Lower leg skin (tissue), 4 donors: ENCODE data around the gene LHFPL4. TPM values are rescaled to one million over a fixed set of nuclear protein-coding genes. Genes with fewer than 3 reads are reported as not detected.

Experiments used
- DNase-seq, 2 donors: peaks; one replicate each; pipeline ENCODE4 v3.0.0-alpha.2; 2019; ENCODE audit warnings: low spot score in 2 of 2
- H3K4me3 ChIP-seq: fragments of 200-600 bp; sonication (generic); 2 replicates; pipeline ENCODE4 v1.5.1; 2017; ENCODE audit warnings: mild to moderate bottlenecking, low read depth; ENCODE audit not compliant: poor library complexity, severe bottlenecking
- CTCF ChIP-seq, 3 donors: fragments of 450-650 bp; IDR thresholded peaks; one replicate each; pipeline ENCODE4 v1.5.1; 2016; ENCODE audit warnings: antibody characterized with exemption in 3 of 3, mild to moderate bottlenecking in 3 of 3, moderate library complexity in 2 of 3
- POLR2A ChIP-seq, 2 donors: fragments of 450-650 bp; IDR thresholded peaks; one replicate each; pipeline ENCODE4 v1.6.1; 2016 to 2017; ENCODE audit warnings: antibody characterized with exemption in 2 of 2, mild to moderate bottlenecking in 1 of 2, moderate library complexity in 1 of 2
- WGBS, 2 donors: methylation state at CpG; one replicate each; pipeline ENCODE4 v1.1.5; 2018; 5-methylcytosine and 5-hydroxymethylcytosine counted together
- intact Hi-C: fragments of 100-400 bp; cut with DNase I; formaldehyde crosslinking; loops from one replicate; pipeline ENCODE4 v1.15.0; 2023; ENCODE audit warnings: low total_unique reads
- total RNA-seq, 4 donors: library from RNA; depleted of rRNA; stranded (reverse); fragments of >200 nt; gene quantifications; one replicate each; pipeline ENCODE4 v1.1.0, GENCODE V29; 2016

The LHFPL4 gene
- total RNA-seq, 4 donors from 2014 or later: 0.05 to 0.16 TPM; not detected in 2

- 53 to 60% methylated on average over 13 to 14 of the region's 14 CpGs for WGBS, 2 donors
- no peak overlapping the region for H3K4me3 ChIP-seq
- DNase-seq: peak in 1 of 2 donors; percentile 70
- intact Hi-C loops: no loop called here
- TF ChIP-seq CTCF (IDR thresholded peaks at IDR 0.05): no peak
- TF ChIP-seq POLR2A (IDR thresholded peaks at IDR 0.05): no peak
Observed at GRCh38 chr3:9507586-9508578, 45.7 kb downstream of the LHFPL4 start.

DNA sequence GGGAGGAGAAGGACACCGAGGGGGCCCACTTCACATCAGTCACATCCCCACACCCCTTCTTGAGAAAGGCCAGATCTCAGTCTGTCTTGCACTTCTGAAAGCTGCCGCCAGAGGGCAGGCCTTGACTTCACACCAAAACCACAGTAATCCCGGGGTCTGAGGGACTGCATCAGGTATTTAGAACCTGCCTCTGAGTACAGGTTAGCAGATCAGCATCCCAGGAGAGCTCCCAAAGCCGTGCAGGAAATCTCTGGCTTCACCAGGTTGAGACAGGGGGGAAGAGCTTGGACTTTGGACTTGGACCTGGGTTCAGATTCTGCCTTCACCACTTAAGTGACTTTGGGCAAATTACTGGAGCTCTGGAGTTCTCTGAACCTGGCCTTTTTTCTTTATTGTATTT, 50.3 kb downstream of the LHFPL4 start:
- DNase-seq: peak; percentile 37 to 91
- intact Hi-C loops: no loop called here
- no peak overlapping the region for H3K4me3 ChIP-seq
- WGBS, 2 donors: 0 to 1% methylated on average over 4 of the region's 4 CpGs
- no peak for TF ChIP-seq CTCF (IDR thresholded peaks at IDR 0.05)
- TF ChIP-seq POLR2A (IDR thresholded peaks at IDR 0.05): no peak

GRCh38 chr3:9501226-9501625, 52.4 kb downstream of the LHFPL4 start:
- TF ChIP-seq POLR2A (IDR thresholded peaks at IDR 0.05) (no peak), CTCF (IDR thresholded peaks at IDR 0.05) (no peak)
- H3K4me3 ChIP-seq: no peak overlapping the region
- 66 to 74% methylated on average over 6 of the region's 6 CpGs for WGBS, 2 donors
- no peak for DNase-seq
- intact Hi-C loops: no loop called here

DNA sequence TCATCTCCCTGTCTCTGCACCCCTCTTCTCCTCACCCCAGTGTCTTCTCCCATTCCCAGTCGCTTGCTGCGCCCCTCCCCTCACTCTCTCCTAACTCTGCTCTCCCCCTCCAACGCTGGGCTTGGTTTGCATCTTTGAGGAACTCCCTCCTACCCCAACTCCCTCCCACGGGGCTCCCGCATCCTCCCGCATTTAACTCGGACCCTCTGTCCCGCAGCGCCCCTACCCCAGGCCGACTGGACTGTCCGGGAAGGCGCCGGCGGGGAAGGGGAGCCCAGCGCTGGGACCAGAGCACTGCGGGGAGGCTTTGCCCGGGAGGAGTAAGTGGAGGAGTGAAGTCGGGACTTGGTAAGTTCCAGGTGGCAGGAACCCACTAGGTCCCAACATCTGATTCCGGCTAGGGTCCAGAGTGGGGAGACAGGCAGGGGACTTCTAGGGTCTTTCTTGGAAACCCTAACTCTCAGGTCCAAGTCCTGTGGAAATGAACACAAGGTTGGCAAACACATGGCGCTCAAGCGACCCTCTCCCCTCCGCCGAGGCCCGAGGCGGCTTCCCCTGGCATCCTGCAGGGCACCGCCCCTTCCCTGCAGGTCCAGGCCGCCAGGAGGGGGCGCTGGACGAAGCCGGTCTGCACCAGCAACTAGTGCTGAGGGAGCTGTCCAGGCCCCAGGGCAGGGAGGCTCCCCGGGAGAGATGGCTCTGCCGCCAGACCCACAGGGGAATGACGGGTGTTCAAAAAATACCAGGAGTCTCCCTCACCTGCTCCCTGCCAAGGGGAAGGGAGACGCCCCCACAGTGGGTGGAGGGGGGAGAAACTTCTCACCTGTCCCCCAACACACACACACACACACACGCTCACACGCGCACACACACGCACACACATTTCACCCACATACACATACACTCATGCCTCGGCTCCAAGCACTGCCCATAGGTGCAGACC, 53.2 kb downstream of the LHFPL4 start:
- H3K4me3 ChIP-seq: no peak overlapping the region
- 10 to 12% methylated on average over 35 to 37 of the region's 39 CpGs for WGBS, 2 donors
- TF ChIP-seq CTCF (IDR thresholded peaks at IDR 0.05) (no peak), POLR2A (IDR thresholded peaks at IDR 0.05) (no peak)
- DNase-seq: peak in 1 of 2 donors; percentile 73
- intact Hi-C loops: no loop called here

DNA sequence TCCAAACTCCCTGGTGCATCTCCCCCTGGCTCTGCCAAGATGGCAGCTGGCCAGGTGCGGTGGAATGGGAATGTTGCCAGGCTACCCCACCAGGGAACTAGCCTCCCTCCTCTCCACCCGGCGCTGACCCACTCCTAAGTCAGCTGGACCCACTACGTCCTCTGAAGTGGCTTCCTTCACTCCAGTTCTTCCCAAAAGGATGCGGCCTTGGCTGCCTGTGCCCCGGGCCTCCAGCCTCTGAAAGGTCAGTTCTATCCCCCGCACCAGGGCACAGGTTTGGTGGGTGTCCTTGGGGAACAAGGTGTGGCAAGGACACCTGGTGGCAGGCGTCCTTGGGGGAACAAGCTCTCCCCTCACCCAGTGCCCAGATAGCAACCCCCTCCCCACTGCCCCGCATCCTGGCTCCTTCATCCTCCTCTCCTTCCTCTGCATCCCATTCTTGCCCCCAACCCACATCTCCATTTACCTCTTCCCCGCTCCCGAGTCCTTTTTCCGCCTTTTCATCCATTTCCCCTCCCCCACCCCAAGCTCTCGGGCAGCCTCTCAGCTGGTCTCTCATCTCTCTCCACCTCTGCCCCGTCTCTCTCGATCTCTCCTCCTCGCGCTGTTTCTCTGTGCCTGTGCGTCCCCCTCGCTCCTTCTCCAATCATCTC, 54.0 kb downstream of the LHFPL4 start:
- intact Hi-C loops: no loop called here
- no peak overlapping the region for H3K4me3 ChIP-seq
- 24 to 28% methylated on average over 19 of the region's 19 CpGs for WGBS, 2 donors
- TF ChIP-seq CTCF (IDR thresholded peaks at IDR 0.05): no peak
- no peak for TF ChIP-seq POLR2A (IDR thresholded peaks at IDR 0.05)
- peak in 1 of 2 donors; percentile 37 for DNase-seq
